GM18526 (cell line): ENCODE measurements around the gene CASKIN1.

Experiments
- POLR2A ChIP-seq: IDR thresholded peaks from 3 replicates; pipeline ENCODE4 v1.6.1; 2011; ENCODE audit not compliant: insufficient read length; ENCODE audit errors: extremely low read depth

Gene CASKIN1

DNA sequence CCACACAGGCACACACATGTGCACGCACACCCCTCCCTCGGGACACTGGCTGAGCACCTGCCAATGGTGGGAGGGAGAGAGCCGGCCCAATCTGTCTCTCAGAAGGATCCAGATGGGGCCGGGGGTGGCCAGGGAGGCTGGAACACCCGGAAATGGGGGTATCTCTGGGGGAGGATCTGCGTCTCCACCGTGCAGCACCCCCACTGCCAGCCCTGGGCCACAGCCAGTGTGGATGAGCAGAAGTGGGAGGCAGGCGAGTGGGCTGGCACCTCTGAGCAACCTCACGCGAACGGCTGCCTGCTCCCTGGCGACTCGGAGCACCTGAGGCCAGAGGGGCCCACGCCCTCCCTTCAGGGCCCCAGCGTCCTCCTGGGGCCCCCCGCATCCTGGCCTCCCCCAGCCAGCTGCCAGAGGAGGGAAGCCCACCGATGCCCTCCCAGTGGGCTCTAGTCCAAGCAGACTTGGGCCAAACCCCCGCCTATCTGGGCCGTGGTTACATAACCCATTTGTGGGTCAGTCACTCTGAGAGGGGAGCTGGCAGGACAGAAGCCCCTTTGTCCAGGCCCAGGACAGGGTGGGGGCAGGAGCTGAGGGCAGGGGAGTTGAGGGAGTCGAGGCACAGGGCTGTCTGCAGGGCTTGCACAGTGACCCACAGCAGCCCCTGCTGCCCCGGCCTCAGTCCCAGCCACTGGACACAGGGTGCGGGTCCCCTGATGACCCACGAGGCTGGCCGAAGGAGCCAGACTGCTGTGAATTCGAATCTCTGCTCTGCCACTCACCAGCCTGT, 5.6 kb downstream of the CASKIN1 start:
- TF ChIP-seq POLR2A, result no peak

DNA sequence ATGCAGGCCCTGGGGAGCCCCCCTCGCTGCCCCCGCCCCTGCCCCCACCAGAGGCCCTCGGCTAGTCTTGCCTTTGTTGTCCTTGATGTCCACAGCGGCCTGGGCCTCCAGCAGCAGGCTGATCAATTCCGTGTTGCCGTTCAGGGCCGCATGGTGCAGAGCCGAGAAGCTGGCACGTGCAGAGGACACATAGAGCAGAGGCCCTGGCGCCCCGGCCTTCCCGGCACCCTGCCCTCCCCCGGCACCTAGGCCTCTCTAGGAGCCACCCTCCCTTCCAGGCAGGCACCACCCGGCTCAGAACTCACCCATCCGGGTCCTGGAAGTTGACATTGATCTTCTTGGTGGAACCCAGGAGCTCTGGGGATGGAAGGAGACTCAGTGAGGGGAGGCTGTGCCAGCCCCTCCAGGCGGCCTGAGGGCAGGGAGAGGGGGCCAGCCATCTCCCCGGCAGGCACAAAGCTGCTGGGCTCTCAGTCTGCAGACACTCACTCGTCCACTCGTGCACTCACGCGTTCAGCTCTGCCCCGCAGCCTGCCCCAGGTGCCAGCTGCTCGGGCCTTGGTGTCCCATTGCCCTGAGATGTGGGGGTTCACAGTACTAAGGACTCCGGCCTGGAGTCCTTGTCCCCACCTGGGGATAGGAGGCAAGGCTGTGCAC, 6.3 kb downstream of the CASKIN1 start:
- TF ChIP-seq POLR2A, result no peak

DNA sequence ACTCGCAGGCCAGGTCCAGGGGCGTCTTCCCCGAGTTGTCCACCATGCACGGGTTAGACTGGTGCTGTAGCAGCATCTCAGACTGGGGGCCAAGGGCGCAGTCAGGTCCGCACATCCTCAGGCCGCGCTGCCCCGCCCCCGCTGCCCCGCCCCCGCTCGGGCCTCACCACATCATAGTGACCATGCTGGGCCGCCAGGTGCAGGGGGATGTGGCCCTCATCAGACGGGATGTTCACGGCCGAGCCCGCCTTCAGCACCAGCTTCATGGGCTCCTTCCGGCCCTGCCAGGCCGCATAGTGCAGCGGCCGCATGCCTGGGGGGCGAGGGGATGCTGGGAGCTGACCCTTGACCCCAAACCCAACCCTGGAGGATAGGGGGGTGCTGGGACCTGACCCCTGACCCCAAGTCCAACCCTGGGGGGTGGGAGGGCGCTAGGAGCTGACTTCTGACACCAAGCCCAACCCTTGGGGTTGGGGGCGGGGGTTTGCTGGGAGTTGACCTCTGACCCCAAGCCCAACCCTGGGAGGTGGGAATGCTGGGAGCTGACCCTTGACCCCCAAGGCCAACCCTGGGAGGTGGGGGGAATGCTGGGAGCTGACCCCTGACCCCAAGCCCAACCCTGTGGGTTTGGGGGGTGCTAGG, 7.0 kb downstream of the CASKIN1 start:
- TF ChIP-seq POLR2A, result no peak

DNA sequence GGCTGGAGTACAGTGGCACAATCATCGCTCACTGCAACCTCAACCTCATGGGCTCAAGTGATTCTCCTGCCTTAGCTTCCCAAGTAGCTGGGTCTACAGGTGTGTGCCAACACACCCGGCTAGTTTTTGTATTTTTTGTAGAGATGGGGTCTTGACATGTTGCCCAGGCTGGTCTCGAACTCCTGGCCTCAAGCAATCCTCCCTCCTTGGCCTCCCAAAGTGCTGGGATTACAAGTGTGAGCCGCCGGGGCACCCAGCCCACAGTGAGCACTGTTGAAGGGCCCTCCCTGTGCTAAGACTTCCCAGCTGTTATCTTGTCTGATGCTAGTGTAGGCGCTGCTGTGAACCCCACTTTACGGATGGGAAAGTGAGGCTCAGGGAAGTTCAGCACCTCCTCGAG, 8.0 kb downstream of the CASKIN1 start:
- no peak for TF ChIP-seq POLR2A

DNA sequence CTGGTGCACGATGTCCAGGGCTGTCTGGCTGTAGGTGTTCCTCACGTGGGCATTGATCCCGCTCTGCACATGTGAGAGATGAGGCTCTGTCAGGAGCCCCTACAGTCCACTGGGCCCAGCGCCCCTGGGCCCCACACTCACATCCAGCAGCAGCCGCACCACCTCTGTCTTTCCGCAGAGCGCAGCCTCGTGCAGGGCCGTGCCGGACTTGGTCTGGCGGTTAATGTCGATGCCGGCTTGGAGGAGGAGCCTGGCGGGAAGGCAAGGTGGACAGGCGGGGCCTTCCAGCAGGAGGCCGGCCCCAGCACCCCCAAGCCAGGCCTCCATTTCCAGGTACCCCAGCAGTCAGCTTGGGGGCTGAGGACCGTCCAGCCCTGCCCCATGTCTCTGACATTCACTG, 9.2 kb downstream of the CASKIN1 start:
- TF ChIP-seq POLR2A, result no peak

DNA sequence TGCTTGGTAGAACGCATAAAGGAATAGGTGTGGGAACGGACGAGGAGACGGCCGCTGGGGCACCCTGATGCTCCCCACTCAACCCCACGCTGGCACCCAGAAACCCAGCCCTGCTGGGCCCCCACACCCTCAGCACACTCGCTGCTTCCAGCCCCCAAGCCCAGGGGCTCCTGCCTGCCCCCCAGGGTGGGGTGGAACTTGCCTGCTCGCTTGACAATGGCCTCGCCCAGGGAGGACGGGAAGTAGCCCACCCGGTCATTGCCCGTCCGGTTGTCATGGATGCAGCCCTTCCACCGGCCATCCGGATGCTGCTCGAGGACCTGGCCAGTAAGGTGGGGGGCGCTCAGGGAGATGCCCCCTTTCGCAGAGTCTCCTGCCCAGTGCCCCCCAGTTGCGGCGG, 9.9 kb downstream of the CASKIN1 start:
- no peak for TF ChIP-seq POLR2A

DNA sequence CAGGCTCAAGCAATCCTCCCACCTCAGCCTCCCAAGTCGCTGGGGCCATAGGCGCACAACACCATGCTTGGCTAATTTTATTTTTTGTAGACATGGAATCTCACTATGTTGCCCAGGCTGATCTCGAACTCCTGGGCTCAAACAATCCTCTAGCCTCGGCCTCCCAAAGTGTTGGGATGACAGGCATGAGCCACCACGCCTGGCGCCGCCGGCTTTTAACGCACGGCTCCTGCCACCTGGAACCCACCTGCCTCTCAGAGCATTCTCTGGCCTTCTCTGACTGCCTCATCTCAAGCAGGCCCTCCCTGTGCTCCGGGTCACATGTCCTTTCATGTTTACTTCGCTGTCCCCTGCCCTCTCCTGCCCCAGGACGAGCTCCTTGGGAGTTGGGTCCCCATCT, 10.3 kb downstream of the CASKIN1 start:
- no peak for TF ChIP-seq POLR2A

DNA sequence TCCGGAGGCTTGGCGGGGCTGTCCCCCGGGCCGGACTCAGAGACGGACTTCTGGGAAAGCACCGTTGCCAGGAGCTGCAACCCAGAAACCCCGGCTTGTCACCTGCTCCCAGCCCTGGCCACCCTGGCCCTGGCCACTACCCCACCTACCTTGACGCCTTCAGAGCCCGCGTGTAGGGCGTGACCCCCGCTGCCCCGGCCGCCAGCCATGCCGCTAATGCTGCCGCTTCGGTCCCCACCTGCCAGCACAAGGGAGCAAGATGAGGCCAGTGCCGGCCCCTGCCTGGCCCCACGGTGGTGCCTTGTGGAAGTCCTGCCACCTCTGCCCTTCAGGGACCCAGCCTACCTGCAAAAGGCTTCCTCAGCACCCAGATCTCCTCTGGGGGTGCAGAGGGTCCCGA, 11.4 kb downstream of the CASKIN1 start:
- no peak for TF ChIP-seq POLR2A

DNA sequence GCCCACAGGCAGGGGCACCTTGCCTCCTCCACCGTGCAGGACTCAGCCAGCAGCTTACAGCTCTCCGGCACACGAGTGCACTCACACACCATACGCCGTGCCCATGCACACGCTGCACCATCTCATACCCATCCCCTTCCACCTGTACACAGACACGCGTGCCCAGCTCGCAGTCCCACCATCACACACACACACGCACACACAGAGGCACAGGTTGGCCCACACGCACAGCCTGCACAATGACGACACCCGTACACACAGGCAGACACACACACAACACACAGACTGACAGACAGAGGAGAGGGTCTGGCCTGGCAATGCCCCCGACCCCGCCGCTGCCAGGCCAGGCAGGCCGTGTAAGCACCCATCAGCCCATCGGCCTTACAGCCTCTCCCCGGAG, 12.1 kb downstream of the CASKIN1 start:
- TF ChIP-seq POLR2A, result no peak

DNA sequence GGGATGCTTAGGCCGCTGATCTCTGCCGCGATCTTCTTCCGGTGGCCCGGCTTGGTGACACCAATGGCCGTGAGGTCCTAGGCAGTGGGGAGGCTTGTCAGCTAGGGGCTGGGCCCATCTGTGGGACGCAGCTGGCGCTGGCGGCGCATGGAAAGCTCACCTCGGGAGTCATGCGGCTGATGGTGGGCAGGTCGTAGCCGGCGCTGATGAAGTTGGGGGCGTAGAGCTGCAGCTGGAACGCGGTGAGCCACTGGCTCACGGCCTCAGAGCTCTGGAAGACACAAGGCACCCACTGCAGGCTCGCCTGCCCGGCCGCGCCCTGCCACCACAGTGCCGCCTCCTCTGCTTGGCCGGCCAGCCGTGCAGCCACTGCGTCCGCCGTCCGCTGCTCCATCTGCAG, 12.7 kb downstream of the CASKIN1 start:
- TF ChIP-seq POLR2A, result no peak

DNA sequence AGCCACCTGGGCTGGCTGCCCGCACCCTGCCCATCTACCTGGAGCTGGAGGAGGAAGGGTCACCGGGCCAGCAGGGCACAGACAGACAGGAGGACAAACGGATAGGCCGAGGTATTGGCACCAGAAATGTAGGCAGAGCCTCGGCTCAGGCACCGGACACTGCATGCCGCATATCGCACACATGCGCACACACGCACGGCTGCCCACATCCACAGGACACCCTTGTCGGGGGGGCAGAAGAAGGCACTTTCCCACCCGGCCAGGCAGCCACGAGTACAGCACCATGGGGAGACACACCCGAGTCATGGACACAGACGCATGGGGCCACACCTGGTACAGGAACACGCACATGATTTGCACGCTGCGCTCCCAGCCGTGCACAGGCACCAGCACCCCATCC, 14.5 kb downstream of the CASKIN1 start:
- no peak for TF ChIP-seq POLR2A

DNA sequence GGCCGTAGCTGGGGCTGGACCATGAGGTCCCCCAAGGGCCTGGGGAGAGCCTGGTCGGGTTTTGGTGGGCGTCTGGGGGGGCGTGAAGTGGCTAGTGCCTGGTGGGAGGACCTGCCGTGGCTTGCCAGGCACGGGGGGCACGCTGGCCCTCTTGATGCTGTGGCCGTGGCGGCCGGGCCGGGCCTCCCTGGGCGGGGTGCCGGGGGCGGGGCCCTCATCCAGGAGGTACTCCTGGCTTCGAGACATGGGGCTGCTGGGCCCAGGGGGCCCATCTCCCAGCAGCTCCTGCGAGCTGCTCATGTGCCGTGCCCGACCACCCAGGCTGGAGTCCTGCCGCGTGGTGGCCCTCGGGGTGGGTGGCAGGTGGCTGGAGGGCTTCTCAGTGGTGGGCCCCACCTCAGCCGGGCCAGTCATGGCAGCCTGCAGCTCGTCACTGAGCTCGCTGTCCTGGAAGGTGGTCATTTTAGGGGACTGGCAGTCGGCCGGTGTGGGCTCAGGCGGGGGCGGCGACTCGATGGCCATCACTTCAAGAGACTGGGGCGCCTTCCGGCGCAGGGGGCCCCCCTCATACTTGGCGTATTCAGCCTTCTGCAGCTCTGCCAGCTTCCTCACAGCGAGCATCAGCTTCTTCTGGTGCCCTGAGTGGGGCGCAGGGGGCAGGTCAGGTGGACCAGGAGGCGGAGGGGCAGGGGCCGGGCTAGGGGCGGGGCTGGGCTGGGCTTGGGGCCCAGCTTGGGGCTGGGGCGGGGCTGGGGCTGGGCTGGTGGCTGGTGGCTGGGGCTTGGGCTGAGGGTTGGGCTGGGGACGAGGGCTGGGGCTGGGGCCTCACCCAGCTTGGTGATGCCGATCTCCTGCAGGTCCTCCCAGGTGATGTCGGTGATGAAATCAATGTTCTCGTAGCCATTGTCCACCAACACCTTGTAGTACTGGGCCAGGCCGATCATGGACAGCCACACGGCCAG, 15.2 kb downstream of the CASKIN1 start:
- no peak for TF ChIP-seq POLR2A

DNA sequence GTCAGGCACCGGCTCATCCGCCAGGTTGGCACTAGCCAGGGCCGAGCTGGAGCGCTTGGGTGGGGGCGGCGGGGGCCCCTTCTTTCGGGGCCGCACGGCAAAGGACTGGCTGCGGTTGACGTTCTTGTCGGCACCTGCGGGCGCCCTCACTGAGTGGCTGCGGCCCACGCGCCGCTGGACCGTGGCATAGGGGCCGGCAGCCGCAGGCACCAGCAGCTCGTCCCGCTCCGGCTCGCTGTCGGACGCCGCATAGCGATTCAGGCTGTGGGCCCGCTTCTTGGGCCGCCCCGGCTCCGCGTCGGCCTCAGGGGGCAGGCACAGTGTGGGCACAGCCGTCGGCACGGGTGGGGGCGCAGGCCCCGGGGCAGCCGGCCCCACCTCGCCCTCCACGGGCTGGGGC, 15.9 kb downstream of the CASKIN1 start:
- no peak for TF ChIP-seq POLR2A

DNA sequence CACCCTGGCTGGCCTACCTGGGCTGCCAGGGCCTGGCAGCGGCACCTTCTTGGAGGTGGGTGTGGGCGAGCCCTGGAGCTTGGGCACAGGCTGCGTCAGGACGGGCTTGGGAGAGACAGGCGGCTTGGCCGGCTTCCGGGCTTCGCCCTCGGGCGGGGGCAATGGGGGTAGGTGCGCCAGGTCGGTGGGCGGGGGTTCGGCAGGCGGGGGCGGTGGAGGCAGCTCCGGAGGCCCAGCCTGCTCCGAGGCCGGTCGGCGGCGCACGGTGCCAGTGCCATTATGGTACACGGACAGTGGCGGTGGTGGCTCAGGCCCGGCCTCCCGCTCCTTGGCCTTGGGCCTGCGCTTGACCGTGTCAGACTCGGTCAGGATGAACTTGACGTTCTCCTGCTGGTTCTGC, 16.8 kb downstream of the CASKIN1 start:
- no peak for TF ChIP-seq POLR2A

DNA sequence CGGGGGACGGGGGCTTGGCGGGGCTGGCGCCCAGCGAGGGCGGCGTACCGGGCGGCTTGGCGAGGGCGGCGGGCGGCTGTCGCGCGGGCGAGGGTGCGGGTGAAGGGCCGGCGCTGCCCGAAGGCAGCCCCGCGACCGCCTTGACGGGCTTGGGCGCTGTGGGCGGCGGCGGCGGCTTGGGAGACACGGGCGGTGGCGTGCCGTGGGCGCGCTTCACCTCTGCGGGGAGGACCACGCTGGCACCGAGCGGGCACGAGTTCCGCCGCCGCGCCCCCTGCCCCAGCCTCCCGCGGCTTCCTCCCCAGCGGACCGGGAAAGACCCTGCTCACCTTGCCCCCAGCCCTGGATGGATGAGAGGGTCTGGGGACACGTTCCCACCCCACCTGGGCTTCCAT, 17.3 kb downstream of the CASKIN1 start:
- TF ChIP-seq POLR2A, result no peak
